GM19043 (cell line): ENCODE data around the gene TYMP.

Experiments
- ATAC-seq: cut with Tn5 transposase; IDR thresholded peaks from one replicate; pipeline ENCODE4 v1.9.1; 2021; ENCODE audit warnings: low read depth; ENCODE audit not compliant: unreplicated experiment

Gene TYMP, protein sequence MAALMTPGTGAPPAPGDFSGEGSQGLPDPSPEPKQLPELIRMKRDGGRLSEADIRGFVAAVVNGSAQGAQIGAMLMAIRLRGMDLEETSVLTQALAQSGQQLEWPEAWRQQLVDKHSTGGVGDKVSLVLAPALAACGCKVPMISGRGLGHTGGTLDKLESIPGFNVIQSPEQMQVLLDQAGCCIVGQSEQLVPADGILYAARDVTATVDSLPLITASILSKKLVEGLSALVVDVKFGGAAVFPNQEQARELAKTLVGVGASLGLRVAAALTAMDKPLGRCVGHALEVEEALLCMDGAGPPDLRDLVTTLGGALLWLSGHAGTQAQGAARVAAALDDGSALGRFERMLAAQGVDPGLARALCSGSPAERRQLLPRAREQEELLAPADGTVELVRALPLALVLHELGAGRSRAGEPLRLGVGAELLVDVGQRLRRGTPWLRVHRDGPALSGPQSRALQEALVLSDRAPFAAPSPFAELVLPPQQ

DNA sequence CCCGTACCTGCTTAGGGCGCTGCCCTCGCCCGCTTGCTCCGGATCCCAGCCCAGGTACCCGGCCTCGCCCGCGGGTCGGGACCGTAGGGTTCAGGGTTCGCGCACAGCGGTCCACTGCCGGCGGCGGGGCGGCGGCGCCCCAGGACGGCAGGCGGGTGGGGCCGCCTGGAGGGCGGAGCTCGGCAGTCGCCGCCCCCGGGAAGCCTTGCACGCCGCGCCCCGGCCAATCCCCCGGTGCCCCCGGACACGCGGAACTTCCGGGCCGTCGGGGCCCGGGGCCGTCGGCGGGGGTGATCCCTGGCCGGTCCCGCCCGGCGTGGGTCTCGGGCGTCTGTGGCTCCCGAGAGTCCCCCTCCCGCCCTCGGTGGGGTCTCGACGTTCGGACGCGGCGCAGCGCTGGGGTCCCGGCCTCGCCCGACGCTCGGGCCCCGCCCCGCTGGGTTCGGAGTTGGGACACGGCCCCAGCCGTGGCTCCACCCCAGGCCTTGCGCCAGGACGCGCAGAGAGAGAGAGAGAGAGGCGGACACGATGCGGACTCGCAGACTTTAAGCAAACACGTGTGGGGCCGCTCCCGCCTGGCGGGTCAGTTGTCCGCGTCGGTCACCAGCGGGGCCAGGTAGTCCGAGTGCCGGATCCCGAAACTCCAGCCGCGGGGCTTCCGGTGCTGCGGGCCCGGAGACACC is at the start of gene TYMP:
TSS of gene TYMP (minus strand) at position 116 of the 683 bp plus-strand sequence. CDS start 303 bp downstream, outside the sequence.
- no peak for ATAC-seq

DNA sequence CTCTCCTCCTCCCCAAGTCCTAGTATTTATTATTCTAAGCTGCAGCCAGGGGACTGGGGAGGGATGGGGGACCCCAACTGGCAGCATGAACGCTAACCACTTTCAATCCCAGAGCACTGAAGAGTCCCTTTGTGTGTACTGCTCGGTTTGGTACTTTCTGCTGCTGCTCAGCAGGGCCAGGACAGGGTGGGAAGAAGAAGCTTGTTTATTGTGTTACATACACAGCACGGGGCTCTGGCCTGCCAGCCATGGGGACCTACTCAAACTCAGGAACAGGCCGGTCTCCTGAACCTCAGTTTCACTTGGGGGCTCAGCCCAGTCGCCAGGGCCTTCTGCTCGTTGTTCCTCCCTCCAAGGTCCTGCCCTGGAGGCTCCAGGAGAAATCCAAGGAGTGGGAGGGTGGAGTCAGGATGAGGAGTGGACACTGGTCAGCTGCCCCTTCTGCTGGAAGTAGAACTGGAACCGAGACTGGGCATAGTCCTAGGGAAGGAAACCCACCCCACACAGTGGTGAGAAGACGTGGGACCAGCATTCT is 49.0 kb upstream of the TYMP start:
- ATAC-seq, result no peak

DNA sequence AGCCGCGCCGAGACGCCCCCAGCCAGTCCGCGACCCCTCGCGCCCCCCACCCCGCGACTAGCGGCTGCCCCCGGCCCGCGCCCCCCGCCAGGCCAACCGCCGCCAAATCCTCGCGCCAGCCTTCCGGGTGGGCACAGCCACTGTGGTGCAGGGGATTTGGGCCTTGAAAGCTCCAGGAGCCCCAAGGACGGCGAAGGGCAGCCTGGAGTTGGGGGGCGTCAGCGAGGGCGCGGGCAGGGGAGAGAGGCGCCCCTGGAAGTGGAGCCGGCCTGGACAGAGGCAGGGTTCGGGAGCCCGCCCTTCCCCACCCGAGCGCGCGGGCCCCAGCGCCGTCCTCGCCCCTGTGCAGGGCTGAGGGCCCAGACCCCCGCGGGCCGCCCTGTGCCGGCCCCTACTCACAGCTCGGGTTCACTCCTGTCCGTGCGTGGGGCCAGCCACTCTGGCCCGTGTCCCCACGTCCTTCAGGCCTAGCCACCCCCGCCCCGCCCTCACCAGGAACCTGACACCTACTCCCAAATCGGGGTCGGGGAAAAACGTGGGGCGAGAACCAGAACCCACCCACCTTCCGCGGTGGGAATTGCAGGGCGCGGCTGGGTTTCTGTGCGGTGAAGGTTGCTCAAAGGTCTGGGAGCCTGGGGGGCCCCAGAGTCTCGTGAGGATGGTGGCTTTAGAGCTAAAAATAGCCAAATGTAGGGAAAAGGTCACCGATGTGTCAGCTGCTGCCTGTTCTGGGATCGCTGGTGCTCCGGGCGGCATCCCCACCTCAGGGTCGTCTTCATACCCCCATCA is 48.4 kb upstream of the TYMP start, which contains the start of gene CPT1B:
TSS of gene CPT1B (minus strand) at position 441 of the 789 bp plus-strand sequence. CDS start 512 bp downstream, outside the sequence.
- ATAC-seq, result no peak

DNA sequence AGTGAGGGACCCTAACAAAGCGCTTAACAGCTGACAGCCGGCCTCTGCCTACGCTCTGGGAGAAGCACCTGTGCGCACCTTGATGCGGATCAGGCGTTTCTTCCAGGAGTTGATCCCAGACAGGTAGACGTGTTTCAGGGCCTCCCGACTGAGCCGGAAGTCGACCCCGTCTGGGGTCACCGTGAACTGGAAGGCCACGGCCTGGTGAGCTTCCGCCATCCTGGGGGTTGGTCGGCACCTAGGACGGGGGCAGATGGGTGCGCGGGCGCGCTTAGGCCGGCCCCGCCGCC is 47.8 kb upstream of the TYMP start:
- ATAC-seq, result no peak

DNA sequence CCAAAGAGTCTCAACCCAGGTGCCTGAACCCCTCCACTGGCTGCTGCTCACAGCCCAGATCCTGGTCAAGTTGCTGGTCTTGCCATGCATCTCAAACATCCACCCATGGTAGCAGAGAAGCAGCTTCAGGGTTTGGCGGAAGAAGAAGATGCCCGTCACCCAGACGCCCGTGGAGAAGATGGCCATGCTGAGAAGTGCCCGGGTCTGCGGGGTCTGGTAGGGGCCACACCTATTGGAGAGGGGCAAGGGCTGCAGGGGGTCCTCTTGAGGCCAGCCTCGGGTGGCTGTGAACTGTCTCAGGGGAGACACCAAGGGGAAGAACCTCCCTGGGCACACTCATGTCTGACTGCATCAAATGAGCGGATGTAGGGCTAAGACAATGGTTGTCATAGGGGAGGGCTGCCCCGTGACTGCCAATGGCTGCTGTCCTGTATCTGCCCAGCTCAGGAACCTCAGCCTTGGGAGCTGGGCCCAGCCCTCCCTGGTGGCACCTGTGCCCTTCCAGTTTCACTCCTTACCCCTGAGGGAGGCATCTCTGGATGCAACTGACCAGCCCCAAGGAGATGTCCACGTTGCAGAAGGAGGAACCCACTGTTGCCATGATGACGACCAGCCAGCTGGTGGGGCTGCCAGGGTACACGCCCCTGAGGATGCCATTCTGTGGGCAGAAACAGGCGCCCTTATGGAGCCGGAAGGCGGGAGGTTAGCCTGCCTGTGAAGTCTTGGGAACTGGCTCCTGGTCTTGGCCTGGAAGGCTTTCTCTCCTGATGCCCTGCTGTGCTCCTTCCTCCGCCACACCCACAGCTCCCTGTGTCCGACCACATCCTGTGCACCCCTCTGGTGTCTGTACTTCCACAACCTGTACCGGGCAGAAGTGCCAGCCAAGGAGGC is 47.2 kb upstream of the TYMP start:
- ATAC-seq, result no peak

DNA sequence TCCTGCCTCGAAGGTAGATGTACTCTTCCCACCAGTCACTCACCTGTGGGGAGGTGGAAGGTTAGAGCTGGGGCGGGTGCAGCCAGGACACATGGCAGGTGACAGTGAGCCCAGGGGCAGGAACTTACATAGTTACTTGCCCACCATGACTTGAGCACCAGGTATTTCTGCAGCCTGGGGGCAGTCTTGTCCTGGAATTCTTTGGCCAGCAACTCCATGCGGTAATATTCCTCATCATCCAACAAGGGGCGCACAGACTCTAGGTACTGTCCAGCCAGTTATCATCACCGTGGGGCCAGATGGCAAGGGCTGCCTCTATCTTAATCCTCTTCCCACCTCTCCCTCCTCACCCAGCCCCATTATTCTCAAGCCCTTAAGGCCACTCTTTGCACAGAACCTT is 46.3 kb upstream of the TYMP start:
- ATAC-seq, result no peak

DNA sequence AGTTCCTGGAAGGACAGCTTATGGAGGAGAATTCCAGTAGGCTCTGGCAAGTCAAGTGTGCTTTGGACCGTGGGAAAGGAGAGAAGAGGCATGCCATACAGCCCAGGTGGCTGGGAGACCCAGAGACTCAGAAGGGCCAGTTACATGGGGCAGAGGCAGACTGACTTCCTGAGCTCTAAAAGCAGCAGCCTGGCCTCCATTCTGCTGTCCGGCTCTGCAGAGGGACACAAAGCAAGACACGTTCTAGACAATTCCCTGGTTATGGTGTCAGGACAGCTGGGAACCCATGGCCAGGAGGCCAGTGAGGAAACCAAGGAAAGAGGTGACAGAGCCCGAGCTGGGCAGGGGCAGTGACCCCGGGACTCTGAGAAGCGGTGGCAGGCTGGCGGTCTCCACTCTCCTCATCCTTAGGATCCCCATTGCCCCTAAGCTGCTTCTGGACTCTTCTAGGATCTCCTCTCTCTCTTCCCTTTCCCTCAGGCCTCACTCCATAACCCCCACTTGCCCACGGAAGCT is 45.7 kb upstream of the TYMP start:
- no peak for ATAC-seq

DNA sequence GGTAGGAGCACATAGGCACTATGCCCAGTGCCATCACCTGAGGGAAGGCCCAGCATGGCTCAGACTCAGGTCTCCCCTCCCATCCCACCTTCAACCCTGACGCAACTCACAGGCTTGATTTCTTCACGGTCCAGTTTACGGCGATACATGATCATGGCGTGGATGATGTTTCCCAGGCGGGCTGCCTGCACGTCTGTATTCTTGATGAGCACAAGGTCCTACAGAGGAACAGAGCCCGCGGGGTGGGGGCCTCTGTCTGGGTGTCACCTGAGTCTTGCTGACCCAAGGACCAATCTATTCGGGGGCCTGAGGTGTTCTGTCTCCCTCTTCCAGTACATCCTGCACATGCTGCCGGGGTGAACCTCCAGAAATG is 44.6 kb upstream of the TYMP start:
- no peak for ATAC-seq

DNA sequence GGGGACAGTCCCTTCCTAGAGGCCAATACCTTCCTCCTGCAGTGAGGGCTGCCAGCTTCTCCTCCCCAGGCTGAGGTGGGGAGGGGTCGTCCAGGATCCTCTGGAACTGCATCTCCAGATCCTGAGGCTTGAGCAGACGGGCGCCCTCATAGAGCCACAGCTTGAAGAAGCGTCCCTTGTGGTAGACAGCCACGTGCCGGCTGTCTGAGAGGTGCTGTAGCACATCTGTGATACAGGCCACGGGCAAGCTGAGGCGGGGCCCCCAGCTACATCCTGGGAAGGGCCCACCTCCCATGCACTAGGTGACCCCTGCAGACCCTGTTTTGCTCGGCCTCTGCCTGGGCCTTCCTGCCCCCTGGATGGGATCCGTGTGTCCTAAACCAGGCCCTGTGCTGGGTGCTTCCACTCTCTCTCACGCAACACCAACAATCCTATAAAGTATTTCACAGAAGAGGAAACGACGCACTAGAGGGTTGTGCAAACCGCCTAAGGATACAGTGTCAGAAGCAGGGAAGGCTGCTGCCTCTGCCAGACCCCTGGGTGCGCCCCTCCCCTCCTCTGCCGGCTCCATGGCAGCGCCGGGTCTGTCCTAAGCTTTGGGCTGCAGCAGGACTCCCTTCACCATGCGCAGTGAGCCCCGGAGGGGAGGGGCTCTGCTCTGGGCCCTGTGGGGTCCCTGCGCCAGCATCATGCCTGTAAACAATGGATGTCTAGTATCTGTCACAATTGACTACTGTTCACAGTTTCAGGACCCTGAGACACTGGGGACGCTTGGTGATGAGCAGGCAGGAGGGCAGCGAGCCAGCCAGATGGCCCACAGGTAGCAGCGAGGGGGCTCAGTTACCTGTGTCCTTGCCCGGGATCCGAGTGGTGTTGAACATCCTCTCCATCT is 43.9 kb upstream of the TYMP start:
- no peak for ATAC-seq

DNA sequence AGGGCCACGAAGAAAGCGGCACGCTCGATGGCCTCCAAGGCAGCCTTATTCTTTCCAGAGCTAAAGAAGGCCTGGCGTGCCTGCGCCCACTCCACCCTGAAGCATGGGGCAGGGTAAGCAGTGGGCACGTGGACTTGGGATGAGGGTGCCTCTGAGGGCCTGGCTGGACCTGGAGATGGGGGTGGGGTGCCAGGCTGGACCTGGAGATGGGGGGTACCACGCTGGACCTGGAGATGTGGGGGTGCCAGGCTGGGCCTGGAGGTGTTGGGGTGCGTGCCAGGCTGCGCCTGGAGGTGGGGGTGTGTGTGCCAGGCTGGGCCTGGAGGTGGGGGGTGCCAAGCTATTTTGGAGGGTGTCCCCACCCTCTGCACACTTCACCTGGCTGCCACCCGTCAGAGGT is 43.2 kb upstream of the TYMP start:
- no peak for ATAC-seq

DNA sequence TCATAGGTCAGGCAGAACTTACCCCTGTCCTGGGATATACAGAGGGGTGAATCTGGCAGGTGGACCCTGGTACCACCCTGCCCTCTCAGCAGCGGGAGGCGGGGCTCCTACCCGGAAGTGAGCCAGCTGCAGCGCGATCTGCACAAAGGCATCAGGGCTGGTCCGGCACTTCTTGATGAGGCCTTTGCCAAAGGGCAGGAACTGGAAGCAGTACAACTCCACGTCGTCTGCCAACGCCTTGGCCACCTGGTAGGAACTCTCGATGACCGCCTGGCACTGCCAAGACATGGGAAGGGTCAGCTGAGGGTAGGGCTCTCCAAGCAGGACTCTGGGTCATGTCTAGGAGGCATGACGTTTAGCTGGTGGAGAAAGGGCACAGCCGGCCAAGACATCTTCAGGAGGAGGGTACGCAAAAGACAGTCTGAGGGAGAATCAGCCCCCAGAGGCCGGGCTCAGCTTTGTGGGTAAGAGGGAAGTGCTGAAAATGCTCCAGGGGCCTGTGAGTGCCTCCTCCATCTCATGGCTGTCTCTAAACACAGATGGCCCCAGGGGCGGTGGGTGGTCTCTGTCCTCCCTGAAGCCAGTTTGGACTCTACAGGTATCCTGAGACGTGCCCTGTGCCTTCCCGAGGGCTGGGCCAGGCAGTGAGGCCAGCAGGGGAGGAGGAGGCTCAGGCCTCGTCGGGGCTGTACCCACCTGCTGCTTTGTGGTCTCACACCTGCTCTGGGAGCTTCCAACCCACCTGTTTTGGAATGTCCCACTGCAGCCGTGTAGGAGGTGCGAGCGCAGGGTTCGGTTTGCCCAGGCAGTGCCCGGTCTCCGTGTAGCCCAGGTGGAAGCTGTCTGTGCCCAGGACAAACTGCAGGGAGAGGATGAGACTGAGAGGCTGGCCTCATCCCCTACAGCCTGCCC is 41.7 kb upstream of the TYMP start:
- ATAC-seq, result no peak

DNA sequence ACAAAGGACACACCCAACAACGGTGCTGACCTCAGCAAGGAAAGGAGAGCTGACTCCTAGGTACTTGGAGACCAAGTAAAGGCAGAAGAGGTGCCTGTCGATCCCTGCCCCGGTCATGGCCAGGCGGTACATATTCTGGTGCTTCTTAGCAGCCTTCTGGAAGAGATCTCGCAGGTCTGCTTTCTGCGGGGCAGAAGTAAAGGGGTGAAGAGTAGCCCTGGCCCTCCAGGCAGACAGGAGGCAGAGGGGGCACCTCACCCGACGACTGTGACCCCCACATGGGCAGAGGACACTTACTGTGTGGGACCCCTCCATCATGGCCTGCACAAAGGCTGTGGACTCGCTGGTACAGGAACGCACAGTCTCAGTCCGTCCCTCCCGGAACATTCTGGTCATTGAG is 41.0 kb upstream of the TYMP start:
- no peak for ATAC-seq

DNA sequence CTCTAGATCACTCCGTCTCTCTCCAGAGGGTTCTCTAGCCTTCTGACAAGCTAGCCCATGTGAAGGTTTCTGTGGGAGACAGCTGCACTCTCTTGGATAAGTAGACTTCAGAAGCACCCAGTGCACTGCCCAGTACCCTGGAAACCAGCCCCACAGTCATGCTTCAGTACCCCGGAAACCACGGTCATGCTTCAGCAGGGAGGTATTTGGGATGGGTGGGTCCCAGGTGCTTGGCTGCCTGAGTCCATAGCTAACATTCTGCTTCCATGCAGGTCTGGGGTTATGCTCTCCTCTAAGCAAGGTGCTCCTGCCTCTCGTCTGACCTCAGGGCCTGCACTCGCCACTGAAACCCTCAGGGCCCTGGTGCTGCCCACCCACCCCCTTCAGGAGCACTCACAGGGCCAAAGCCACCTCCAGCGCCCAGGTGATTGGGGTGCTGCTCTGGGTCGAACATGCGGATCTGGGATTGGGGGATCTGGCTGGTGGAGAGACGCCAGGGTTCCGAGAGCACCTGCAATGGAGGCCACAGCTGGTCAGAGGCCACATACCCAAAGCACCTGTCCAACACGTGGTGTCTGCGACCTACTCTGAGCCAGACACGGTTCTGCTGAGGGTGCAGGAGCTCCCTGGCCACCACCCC is 40.2 kb upstream of the TYMP start:
- ATAC-seq, result no peak

DNA sequence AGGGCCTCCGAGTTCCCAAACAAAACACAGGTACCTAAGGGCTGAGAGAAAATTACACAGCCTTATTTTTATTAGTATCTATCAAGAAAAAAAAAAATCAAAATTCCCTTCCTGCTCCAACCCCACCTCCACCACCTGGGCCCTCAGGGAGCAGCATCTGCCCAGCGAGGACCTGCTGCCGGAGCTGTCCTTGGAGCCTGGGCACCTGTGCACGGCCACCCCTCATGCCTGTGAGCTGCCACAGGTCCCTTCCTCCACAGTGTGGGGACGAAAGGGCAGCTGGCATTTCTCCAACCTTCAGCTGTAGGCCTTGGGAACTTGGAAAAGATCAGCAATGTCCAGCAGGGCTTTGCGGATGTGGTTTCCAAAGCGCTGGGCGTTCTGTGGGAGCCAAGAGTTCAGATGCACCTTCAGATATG is 39.2 kb upstream of the TYMP start:
- ATAC-seq, result no peak

DNA sequence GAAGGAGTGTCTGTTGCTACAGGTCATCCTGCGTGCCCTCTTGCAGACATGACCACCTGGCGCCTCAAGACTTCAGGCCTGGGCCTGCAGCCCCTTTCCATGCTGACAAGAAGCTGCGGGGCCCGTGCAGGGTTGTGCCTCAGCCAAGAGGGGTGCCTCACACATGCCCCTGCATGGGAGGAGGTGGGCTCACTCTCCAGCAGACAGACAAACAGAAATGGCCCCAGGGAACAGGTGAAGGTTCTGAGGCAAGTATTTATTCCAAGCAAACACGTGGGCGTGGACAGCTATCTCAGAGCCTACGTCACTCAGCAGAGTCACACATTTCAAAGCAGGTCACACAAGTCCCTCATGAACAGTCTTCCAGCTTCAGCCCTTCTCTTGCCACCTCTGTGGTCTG is 38.8 kb upstream of the TYMP start:
- ATAC-seq, result no peak

DNA sequence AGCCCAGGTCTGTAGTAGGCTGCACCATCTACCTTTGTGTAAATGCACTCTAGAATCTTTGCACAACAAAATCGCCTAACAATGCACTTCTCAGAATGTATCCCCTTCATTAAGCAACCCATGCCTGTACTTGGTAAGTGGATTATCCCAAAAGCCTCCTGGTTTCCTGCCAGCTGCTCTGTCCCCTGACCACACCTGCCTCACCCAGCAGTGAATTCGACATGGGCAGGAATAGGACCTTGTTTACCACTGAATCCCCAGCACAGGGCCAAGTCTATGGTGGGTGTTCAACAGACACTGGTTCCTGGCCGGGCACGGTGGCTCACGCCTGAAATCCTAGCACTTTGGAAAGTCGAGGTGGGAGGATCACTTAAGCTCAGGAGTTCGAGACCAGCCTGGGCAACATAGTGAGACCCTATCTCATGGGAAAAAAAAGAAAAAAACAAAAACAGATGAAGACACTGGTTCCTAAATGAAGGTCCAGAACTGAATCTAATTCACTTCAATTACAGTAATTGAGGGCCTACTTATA is 38.0 kb upstream of the TYMP start:
- no peak for ATAC-seq

DNA sequence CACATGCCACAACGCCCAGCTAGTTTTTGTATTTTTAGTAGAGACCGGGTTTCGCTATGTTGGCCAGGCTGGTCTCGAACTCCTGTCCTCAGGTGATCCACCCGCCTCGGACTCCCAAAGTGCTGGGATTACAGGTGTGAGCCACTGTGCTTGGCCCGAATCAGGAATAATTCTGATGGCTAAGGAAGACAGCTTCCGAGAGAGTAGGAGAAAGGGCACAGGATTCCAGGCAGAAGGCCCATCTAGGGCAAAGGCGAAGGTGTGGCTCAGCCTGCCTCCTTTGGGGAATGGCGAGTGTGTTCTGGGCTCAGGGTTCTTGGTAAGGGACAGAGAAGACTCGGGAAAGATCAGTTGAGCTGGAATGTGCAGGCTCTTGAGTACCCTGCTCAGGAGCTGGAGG is 34.5 kb upstream of the TYMP start:
- no peak for ATAC-seq
